GM21717 (cell line): ENCODE results near the gene SETBP1.

Experiments
- ATAC-seq: cut with Tn5 transposase; IDR thresholded peaks from one replicate; pipeline ENCODE4 v1.9.1; 2021; ENCODE audit warnings: mild to moderate bottlenecking, moderate library complexity; ENCODE audit not compliant: unreplicated experiment

The SETBP1 gene

GRCh38 chr18:44859263-44859662, 178.6 kb downstream of the SETBP1 start:
- ATAC-seq = no peak

GRCh38 chr18:44859751-44860439, 179.2 kb downstream of the SETBP1 start:
- ATAC-seq = no peak

DNA sequence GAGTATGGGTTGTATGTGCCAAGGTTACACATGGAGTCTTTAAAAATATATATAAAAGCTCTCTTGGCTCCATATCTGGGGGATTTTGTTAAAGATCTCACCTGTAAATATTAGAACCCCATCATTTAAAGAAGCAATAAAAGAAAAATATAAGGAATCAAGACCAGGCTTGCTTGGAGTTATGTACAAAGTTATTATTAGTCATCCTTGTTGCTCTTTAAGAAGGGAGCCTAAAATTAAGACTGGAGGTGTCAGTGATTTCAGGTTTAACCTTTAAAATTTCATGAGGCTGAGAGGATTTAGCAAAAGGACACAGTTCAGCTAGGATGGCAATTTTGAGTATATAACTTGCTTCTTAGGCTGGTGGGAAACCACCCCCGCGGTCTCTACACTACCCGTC, 181.4 kb downstream of the SETBP1 start:
- ATAC-seq = no peak

GRCh38 chr18:44866103-44866502, 185.4 kb downstream of the SETBP1 start:
- ATAC-seq = no peak

- ATAC-seq = no peak
Observed at GRCh38 chr18:44869533-44869932, 188.8 kb downstream of the SETBP1 start.

DNA sequence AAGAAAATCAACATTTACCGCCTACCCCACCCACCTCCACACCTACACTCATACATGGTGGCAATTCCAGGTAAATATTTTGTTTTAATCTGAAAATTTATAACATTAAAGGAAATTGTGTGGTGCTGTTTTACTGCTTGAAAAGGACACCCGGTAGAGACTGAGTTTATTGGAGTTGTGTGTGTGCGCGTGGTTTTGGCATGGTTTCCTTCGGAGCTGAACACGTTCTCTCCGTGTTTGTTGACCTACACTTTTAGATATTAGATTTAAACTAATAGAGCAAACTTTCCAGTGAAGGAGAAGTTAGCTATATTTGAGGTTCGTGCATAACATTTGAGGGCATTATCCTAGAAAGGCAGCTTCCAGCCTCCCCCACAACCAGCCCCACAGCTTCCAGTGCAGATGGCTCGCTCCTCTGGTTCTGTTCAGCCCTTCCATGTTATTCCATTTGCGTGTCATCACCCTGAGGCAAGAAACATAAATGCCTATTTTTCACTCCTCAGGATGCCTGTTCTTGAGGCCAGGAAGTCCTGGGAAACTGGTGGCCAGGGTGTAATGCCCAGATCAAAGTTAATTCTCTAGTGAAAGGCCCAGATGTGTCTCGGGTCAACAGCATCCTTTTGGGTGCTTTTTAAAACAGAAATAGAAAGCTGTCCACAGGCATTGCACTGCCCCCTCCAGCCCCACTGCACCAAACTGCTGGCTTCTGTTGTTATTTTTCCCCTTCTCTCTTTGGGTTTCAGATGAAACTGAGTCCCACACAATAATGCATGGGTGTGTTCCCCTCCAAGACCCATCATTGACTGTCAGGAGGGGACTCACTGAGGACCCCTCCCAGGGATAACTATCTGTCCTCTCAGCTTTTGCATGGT, 190.2 kb downstream of the SETBP1 start:
- no peak for ATAC-seq

GRCh38 chr18:44871771-44872170, 191.1 kb downstream of the SETBP1 start:
- ATAC-seq = no peak

DNA sequence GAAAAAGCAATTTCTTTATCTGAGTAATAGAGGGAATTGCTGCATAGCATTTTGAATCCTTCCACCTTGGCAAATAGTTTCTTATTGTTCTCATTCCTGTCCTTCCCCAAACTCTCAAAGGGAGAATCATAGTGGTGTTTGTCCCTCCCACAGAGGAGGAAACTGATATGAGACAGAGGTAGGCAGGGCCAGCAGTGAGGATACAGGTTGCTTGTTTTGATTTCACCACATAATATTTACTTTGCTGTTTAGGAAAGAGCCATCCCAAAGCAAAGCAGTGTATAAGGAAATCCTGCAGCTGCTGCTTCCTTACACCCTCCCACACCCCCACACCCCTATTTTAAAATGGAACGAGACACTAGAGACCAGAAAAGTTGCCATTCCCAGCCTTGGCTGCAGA, 195.3 kb downstream of the SETBP1 start:
- ATAC-seq = no peak

DNA sequence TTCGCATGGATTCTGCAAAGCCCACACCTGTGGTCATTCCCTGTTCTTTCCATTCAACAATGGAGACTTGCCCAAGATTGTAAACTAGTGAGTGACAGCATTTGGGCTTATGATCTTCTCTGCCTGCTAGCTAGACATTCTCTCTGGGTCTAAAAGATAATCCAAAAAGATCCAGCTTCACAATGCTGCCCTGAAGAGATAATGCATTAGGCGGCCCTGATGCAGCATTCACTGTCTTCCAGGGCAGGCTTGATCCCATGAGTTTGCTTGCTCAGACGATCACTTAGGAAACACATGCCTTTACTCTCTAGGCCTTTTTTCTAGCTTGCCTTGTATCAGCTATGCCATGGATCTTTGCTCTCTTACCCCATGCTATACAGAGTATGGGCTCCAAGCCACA, 196.1 kb downstream of the SETBP1 start:
- no peak for ATAC-seq

DNA sequence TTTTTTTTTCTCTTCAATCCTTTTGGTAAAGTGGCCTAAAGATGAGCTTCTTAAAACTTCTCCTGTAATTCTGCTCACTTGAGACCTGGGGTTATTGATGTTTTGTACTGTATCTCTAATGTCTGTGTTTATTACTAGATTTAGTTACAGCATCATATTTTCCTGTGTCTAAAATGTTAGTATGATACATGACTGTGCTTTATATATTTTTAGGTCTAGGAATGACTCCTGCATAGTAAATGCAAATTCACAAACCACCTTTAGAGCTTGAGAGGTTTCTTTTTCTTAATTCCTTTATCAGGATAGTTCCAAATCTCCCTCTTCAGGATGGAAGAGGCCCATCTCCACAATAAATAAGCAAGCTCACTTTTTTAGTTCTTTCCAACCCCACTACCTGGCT, 197.6 kb downstream of the SETBP1 start:
- ATAC-seq = no peak

DNA sequence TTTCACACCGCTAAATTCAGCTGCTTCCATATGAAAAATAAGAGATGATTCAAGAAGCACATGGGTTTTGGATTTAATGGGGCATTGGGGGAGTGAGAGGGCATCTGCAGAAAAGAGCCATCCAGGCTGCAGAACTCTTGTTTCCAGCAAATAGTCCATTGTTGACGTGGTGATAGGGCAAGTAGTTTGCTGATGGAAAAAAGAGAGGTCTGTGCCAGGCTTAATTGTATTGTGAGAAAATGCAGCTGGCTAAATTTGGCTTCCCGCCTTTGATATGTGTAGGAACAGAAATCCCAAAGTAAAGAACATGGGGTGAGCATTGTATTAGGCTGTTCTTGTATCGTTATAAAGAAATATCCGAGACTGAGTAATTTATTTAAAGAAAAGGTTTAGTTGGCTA, 199.5 kb downstream of the SETBP1 start:
- no peak for ATAC-seq

- no peak for ATAC-seq
Observed at GRCh38 chr18:44881461-44882162, 200.9 kb downstream of the SETBP1 start.

- no peak for ATAC-seq
Observed at GRCh38 chr18:44882163-44882868, 201.6 kb downstream of the SETBP1 start.

DNA sequence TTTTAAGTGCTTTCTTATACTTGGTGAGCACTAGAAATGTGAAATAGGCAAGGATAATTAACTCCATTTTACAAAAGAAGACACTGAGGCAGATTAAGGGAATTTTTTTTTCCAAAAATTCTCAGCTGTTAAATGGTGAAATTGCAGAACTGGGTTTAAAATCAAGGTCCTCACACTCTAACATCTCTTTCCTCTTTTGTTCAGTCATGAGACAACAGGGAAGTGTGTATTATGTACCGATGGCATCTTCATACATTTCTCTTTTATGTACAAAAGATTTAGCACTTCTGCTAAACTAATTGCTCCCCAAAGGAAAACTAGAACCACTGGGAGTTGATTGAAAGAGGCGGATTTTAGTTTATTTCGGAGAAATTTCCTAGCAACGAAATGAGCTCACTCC, 203.0 kb downstream of the SETBP1 start:
- no peak for ATAC-seq

DNA sequence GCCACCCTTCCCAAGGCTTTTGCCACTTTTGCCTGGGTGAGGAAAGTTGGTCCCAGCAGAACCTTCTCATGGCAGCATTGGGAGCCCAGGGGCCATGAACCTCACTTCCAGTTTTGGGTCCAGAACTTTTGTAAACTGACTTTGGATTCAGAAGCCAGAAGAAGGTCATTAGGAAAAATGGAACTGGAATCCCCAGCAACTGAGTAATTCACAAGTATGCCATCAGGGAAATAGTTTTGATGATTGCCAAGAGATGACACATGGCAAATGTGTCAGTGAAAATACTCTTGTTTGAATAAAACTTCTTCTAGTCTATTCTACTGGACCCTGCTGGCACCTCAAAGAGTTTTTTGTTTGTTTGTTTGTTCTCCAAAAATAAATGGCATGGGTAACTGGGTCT, 203.7 kb downstream of the SETBP1 start:
- no peak for ATAC-seq

DNA sequence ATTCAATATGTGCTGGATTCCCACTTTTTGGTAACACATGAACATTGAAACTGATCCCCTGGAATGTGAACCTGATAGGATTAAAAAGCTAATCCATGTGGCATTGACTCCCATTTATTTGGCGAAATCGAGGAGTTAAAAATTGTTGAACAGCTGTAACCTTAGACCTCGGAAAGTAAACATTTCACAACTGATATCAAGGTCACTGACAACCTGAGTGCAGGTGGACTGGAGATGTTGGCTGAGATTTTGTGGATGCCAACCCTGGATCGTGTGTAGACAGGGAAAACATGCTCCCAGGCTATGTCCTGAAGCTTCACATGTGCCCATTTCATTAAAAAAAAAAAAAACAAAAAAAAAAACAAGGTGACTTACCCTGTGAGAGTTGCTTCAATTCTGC, 204.8 kb downstream of the SETBP1 start:
- ATAC-seq = no peak

DNA sequence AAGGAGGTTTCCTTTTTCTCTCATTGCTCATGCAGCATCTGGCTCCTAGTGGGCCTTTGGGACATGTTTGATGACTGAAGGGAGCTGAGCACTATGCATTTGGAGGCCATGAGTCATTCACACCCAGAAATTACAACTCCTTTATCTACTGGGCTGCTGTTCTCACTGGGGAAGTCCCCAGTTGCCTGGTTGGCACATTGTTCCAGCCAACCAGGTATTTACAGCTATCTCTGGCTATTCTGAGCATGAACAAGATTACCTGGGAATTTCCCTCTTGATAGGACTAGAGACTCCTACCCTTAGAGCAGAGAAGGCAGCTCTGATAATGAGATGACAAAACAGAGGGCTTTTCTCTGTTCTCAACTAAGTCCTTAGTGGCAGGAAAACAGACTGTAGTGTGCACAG, 206.5 kb downstream of the SETBP1 start:
- peak; percentile 96 for ATAC-seq

DNA sequence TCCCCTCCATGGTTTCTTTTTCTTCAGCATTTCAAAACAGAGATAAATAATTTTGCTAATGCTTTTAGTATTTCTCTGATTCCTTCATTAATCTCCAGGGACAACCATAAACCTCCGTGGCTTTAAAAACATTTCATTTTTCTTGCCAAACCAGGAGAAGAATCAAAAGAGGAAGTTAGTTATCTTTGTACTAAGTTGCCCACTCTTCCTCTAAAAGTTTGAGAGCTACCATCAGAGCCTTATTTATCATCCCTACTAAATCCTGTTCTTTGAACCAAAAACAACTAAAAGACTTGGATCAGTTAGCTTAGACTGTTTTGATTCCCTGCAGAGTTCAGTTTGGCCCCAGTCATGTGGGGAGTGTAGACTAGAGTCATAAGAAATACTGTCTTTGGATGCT, 208.4 kb downstream of the SETBP1 start:
- no peak for ATAC-seq

- no peak for ATAC-seq
Observed at GRCh38 chr18:44893045-44893706, 212.5 kb downstream of the SETBP1 start.

GRCh38 chr18:44893966-44894365, 213.3 kb downstream of the SETBP1 start:
- ATAC-seq = no peak
